NB4 (cell line): ENCODE measurements around the gene CDH12.

ENCODE experiments used
- DNase-seq: peaks from one replicate; pipeline ENCODE4 v3.0.0; 2010; ENCODE audit warnings: low read depth
- H3K4me3 ChIP-seq: one replicate; pipeline ENCODE4 v1.5.1; 2011; ENCODE audit warnings: mild to moderate bottlenecking, low read depth, low read length, moderate library complexity
- MYC ChIP-seq: IDR thresholded peaks from 2 replicates; pipeline ENCODE4 v1.6.1; 2011; ENCODE audit warnings: low read depth, low read length
- POLR2A ChIP-seq: IDR thresholded peaks from 2 replicates; pipeline ENCODE4 v1.6.1; 2011; ENCODE audit warnings: mild to moderate bottlenecking; ENCODE audit not compliant: insufficient read length; ENCODE audit errors: extremely low read depth
- TF ChIP-seq, protein P1 (sequence below): IDR thresholded peaks from 2 replicates; pipeline ENCODE4 v1.6.1; 2011; ENCODE audit warnings: low read depth, low read length
- TF ChIP-seq, protein P2 (sequence below): IDR thresholded peaks from one replicate; pipeline ENCODE4 v1.5.1; 2012; ENCODE audit warnings: low read depth, low read length

The CDH12 gene

GRCh38 chr5:22650511-22650910 lies 202.6 kb downstream of the CDH12 start:
- no peak overlapping the region for H3K4me3 ChIP-seq
- no peak for DNase-seq
- TF ChIP-seq, protein P1, sequence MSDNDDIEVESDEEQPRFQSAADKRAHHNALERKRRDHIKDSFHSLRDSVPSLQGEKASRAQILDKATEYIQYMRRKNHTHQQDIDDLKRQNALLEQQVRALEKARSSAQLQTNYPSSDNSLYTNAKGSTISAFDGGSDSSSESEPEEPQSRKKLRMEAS = no peak
- TF ChIP-seq, protein P2, sequence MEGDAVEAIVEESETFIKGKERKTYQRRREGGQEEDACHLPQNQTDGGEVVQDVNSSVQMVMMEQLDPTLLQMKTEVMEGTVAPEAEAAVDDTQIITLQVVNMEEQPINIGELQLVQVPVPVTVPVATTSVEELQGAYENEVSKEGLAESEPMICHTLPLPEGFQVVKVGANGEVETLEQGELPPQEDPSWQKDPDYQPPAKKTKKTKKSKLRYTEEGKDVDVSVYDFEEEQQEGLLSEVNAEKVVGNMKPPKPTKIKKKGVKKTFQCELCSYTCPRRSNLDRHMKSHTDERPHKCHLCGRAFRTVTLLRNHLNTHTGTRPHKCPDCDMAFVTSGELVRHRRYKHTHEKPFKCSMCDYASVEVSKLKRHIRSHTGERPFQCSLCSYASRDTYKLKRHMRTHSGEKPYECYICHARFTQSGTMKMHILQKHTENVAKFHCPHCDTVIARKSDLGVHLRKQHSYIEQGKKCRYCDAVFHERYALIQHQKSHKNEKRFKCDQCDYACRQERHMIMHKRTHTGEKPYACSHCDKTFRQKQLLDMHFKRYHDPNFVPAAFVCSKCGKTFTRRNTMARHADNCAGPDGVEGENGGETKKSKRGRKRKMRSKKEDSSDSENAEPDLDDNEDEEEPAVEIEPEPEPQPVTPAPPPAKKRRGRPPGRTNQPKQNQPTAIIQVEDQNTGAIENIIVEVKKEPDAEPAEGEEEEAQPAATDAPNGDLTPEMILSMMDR = no peak
- TF ChIP-seq MYC (no peak), POLR2A (no peak)

DNA sequence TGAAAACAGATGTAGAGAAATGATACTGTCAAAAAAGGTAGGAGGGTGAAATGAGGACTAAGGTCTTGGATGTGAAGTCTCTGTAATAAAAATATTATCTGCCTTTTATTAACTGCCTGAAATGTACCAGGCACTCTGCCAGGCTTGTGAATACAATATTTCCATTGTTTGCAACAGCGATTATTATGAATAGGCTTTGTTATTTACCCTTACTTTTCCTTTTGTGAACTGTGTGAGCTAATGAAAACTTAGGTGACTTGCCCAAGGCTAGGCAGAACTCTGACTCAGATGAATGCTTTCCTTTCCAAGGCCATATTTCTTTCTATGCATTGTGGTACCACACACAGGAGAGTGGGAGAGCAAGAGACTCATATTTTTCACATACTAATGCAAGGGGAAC lies 204.1 kb downstream of the CDH12 start:
- DNase-seq = no peak
- no peak overlapping the region for H3K4me3 ChIP-seq
- TF ChIP-seq, protein P2 = no peak
- TF ChIP-seq, protein P1 = no peak
- TF ChIP-seq MYC = no peak

GRCh38 chr5:22644859-22645258 lies 208.3 kb downstream of the CDH12 start:
- no peak for DNase-seq
- H3K4me3 ChIP-seq = no peak overlapping the region
- TF ChIP-seq MYC (no peak), POLR2A (no peak)
- TF ChIP-seq, protein P2 = no peak
- TF ChIP-seq, protein P1 = no peak

DNA sequence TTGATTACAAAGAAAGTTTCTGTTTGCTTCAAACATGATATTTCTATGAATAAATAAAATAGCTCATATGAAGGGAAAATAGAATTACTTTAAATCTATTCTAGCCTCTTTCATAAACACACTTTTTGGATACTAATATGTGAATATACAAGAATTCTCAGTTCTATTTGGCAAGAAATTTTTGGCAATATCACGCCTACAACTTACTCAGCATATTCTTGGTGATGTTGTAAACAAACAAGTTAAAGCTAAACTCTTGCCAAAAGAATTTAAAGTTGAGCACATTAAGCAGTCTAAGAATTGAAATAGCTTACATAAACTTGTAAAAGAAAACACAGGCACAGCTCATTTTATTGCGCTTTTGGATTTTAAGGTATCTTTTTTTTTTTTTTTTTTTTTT lies 209.8 kb downstream of the CDH12 start:
- TF ChIP-seq, protein P1 = no peak
- TF ChIP-seq POLR2A (no peak), MYC (no peak)
- TF ChIP-seq, protein P2 = no peak
- no peak overlapping the region for H3K4me3 ChIP-seq
- no peak for DNase-seq

DNA sequence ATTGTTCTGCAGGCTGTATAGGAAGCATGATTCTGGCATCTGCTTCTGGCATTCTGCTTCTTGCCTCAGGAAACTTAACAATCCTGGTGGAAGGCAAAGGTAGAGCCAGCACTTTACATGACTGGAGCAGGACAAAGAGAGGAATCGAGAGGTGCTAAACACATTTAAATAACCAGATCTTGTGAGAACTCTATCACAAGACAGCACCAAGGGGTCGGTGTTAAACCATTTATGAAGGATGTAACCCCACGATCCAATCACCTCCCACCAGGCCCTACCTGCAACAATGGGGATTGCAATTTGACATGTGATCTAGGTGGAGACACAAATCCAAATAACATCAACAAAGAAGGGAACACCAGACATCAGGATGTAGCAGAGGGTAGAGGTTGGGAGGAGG lies 221.5 kb downstream of the CDH12 start:
- DNase-seq = no peak
- no peak overlapping the region for H3K4me3 ChIP-seq
- TF ChIP-seq POLR2A (no peak), MYC (no peak)
- TF ChIP-seq, protein P1 = no peak
- TF ChIP-seq, protein P2 = no peak

DNA sequence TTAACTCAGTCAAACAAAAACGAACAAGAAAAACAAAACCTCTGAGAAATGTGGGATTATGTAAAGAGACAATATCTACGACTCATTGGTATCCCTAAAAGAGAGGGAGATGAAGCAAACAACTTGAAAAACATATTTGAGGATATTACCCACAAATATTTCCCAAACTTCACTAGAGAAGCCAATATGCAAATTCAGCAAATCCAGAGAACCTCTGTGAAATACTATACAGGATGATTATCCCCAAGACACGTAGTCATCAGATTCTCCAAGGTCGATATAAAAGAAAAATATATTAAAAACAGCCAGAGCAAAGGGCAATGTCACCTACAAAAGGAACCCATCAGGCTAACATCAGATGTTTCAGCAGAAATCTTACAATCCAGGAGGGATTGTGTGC lies 226.1 kb downstream of the CDH12 start:
- DNase-seq = no peak
- TF ChIP-seq, protein P2 = no peak
- TF ChIP-seq, protein P1 = no peak
- TF ChIP-seq MYC (no peak), POLR2A (no peak)
- H3K4me3 ChIP-seq = no peak overlapping the region
